Bladder microvascular endothelial cell (primary cell): Measurements from ENCODE around the gene SURF2. TPM values are rescaled to one million over a fixed set of nuclear protein-coding genes. Genes with fewer than 3 reads are reported as not detected.

Source experiments
- total RNA-seq: library from RNA; depleted of rRNA; stranded (reverse); fragments of >200 nt; gene quantifications from 2 replicates; pipeline ENCODE4 v1.2.3, GENCODE V29; 2014

Gene SURF2
- total RNA-seq = 10.4 and 12.6 TPM in 2 replicates

GRCh38 chr9:133356391-133357091 lies at the start of gene SURF2, which contains the start of gene SURF1:
SURF2 (plus strand) TSS chr9:133356550; CDS start chr9:133356593, 43 bp downstream.
SURF1 (minus strand) TSS chr9:133356487; CDS start chr9:133356453, 34 bp downstream.

GRCh38 chr9:133335924-133336811 lies 20.2 kb upstream of the SURF2 start, which contains the start of gene SURF6:
SURF6 (minus strand) TSS chr9:133336188; CDS start chr9:133336132, 56 bp downstream.

DNA sequence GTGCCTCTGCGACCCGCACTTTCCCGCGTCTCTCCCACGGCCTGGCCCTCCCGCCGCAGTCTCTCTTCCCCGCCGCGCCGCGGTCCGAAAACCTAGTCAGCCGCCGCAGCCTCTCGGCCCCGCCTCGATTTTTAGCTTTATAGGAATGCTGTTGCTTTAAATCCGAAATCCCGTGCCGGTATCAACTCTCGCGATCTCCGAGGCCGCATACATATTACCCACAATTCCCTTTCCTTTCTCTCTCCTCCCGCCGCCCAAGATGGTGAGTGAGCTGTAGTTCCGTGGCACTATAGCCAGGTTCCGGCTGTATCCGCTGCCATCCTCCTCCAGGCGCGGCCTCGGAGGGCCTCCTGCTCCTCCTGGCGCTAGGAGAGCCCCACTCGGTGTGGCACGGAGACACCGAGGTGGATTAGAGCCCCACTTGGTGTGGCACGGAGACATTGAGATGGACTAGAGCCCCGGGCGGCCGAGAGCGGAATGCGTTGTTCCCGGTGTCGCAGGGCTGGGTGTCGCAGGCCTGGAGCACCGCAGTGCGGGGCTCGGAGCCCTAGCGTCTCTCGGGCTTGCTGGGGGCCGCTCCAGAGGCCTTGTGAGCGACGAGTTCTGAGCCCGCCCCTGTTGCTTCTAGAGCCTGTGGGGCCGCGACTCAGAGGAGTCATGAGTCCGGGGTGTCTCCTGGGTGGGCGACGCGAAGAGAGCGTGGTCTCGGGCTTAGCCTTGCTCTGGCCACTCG lies 8.2 kb upstream of the SURF2 start, which contains the start of the genes MED22 and RPL7A:
MED22 (minus strand) TSS at position 147 of the 733 bp plus-strand sequence. CDS start 1,469 bp downstream, outside the sequence.
RPL7A (plus strand) TSS at position 234 of the 733 bp plus-strand sequence; CDS start at position 260, 26 bp downstream.

GRCh38 chr9:133375724-133376654 lies 19.6 kb downstream of the SURF2 start, which contains the start of the genes STKLD1 and SURF4:
STKLD1 (plus strand) TSS chr9:133376366; CDS start chr9:133376474, 108 bp downstream.
SURF4 (minus strand) TSS chr9:133376060; CDS start chr9:133375969, 91 bp downstream.

Other genes starting within 250 kb of the SURF2 start
- 32.4 and 72.4 TPM in 2 replicates for gene RALGDS, start 235.3 kb upstream of the SURF2 start, total RNA-seq
- 0.32 and 40.5 TPM in 2 replicates for gene GBGT1, start 192.6 kb upstream of the SURF2 start, total RNA-seq
- not detected in 2 replicates for gene OBP2B, start 147.3 kb upstream of the SURF2 start, total RNA-seq
- 0.16 TPM in 1 of 2 replicates, not detected in the other for gene ABO, start 81.3 kb upstream of the SURF2 start, total RNA-seq
- 5.7 and 18.4 TPM in 2 replicates for gene SURF6, start 20.4 kb upstream of the SURF2 start, total RNA-seq
- 9.4 and 39.6 TPM in 2 replicates for gene MED22, start 8.4 kb upstream of the SURF2 start, total RNA-seq
- gene RPL7A, start 8.3 kb upstream of the SURF2 start, total RNA-seq = 1,653 and 2,260 TPM in 2 replicates
- 14.9 and 17.1 TPM in 2 replicates for gene SURF1, start 63 bp upstream of the SURF2 start, total RNA-seq
- 233 and 341 TPM in 2 replicates for gene SURF4, start 19.5 kb downstream of the SURF2 start, total RNA-seq
- 0.25 and 0.49 TPM in 2 replicates for gene STKLD1, start 19.8 kb downstream of the SURF2 start, total RNA-seq
- gene REXO4, start 61.5 kb downstream of the SURF2 start, total RNA-seq = 14.6 and 23.6 TPM in 2 replicates
- 0.49 and 3.0 TPM in 2 replicates for gene ADAMTS13, start 65.8 kb downstream of the SURF2 start, total RNA-seq
- gene CACFD1, start 103.4 kb downstream of the SURF2 start, total RNA-seq = 4.7 and 30.5 TPM in 2 replicates
- 30.0 and 40.0 TPM in 2 replicates for gene SLC2A6, start 122.5 kb downstream of the SURF2 start, total RNA-seq
- gene MYMK, start 168.4 kb downstream of the SURF2 start, total RNA-seq = not detected in 2 replicates
- under 0.01 TPM in 2 replicates for gene ADAMTSL2, start 178.2 kb downstream of the SURF2 start, total RNA-seq